HepG2 (cell line): ENCODE data around the gene PRTN3. TPM values are rescaled to one million over a fixed set of nuclear protein-coding genes. Genes with fewer than 3 reads are reported as not detected.

Experiments
- BRF2 ChIP-seq: sonication (generic); formaldehyde crosslinking; IDR thresholded peaks from 2 replicates; pipeline ENCODE4 v1.8.1; 2022; ENCODE audit warnings: mild to moderate bottlenecking, missing genetic modification reagents
- FOXO1 ChIP-seq: sonication (generic); formaldehyde crosslinking; IDR thresholded peaks from 2 replicates; pipeline ENCODE4 v1.4.0; 2020; ENCODE audit warnings: missing genetic modification reagents
- HNRNPH1 ChIP-seq: fragments of 200-400 bp; formaldehyde crosslinking; optimal IDR thresholded peaks from 2 replicates; pipeline ENCODE3; 2017; ENCODE audit warnings: mild to moderate bottlenecking, low read depth, low read length
- KLF15 ChIP-seq: sonication (generic); formaldehyde crosslinking; IDR thresholded peaks from 2 replicates; pipeline ENCODE4 v1.8.1; 2023; ENCODE audit warnings: borderline replicate concordance, mild to moderate bottlenecking, inconsistent platforms, missing genetic modification reagents, mixed read lengths
- MEF2D ChIP-seq: sonication (generic); formaldehyde crosslinking; IDR thresholded peaks from 2 replicates; pipeline ENCODE4 v1.5.1; 2020; ENCODE audit warnings: mild to moderate bottlenecking, missing genetic modification reagents
- MEIS2 ChIP-seq: sonication (generic); formaldehyde crosslinking; IDR thresholded peaks from 2 replicates; pipeline ENCODE4 v1.9.0; 2021; ENCODE audit warnings: mild to moderate bottlenecking, missing genetic modification reagents
- MIXL1 ChIP-seq: IDR thresholded peaks from 2 replicates; pipeline ENCODE4 v1.6.1; 2016
- RBAK ChIP-seq: sonication (generic); formaldehyde crosslinking; IDR thresholded peaks from 2 replicates; pipeline ENCODE4 v1.5.1; 2020; ENCODE audit warnings: mild to moderate bottlenecking, missing genetic modification reagents
- SP1 ChIP-seq, 2 experiments: fragments of 450-650 bp in 1 of 2; sonication (generic) in 1 of 2; formaldehyde crosslinking in 1 of 2; IDR thresholded peaks; 2 replicates each; pipeline versions ENCODE4 v1.4.0 to v1.6.1; 2016 to 2020; ENCODE audit warnings: missing genetic modification reagents in 1 of 2
- SRSF1 ChIP-seq: fragments of 200-400 bp; formaldehyde crosslinking; optimal IDR thresholded peaks from 2 replicates; pipeline ENCODE3; 2017; ENCODE audit warnings: mild to moderate bottlenecking, low read depth, low read length, moderate library complexity
- TFE3 ChIP-seq: IDR thresholded peaks from 2 replicates; pipeline ENCODE4 v1.6.1; 2016
- TMF1 ChIP-seq: sonication (generic); formaldehyde crosslinking; IDR thresholded peaks from 2 replicates; pipeline ENCODE4 v1.8.1; 2022; ENCODE audit warnings: low read depth, missing genetic modification reagents
- USF2 ChIP-seq, 2 experiments: sonication (generic) in 1 of 2; formaldehyde crosslinking in 1 of 2; IDR thresholded peaks; 2 replicates each; pipeline versions ENCODE4 v1.5.1 to v1.6.1; 2011 to 2020; ENCODE audit warnings: borderline replicate concordance in 1 of 2, low read depth in 1 of 2, low read length in 1 of 2, mild to moderate bottlenecking in 1 of 2, missing genetic modification reagents in 1 of 2, moderate library complexity in 1 of 2
- ZBTB38 ChIP-seq: sonication (generic); formaldehyde crosslinking; IDR thresholded peaks from 2 replicates; pipeline ENCODE4 v1.5.1; 2020; ENCODE audit warnings: mild to moderate bottlenecking, missing genetic modification reagents
- ZFP41 ChIP-seq: sonication (generic); formaldehyde crosslinking; IDR thresholded peaks from 2 replicates; pipeline ENCODE4 v1.4.0; 2020; ENCODE audit warnings: mild to moderate bottlenecking, missing genetic modification reagents, borderline replicate concordance
- ZKSCAN5 ChIP-seq: sonication (generic); formaldehyde crosslinking; IDR thresholded peaks from 2 replicates; pipeline ENCODE4 v1.5.1; 2020; ENCODE audit warnings: mild to moderate bottlenecking, missing genetic modification reagents
- ZNF496 ChIP-seq: sonication (generic); formaldehyde crosslinking; IDR thresholded peaks from 2 replicates; pipeline ENCODE4 v1.8.1; 2023; ENCODE audit warnings: mild to moderate bottlenecking, moderate library complexity, missing genetic modification reagents; ENCODE audit not compliant: insufficient replicate concordance
- ZNF564 ChIP-seq: sonication (generic); formaldehyde crosslinking; IDR thresholded peaks from 2 replicates; pipeline ENCODE4 v1.8.1; 2023; ENCODE audit warnings: mild to moderate bottlenecking, missing genetic modification reagents
- ZNF615 ChIP-seq: sonication (generic); formaldehyde crosslinking; IDR thresholded peaks from 2 replicates; pipeline ENCODE4 v1.5.0; 2020; ENCODE audit warnings: mild to moderate bottlenecking, missing genetic modification reagents, borderline replicate concordance
- ZNF639 ChIP-seq: conservative IDR thresholded peaks from 2 replicates; pipeline ENCODE4 v1.6.1; 2018; ENCODE audit warnings: missing genetic modification reagents
- ZNF709 ChIP-seq: sonication (generic); formaldehyde crosslinking; IDR thresholded peaks from 2 replicates; pipeline ENCODE4 v1.5.0; 2020; ENCODE audit warnings: mild to moderate bottlenecking, missing genetic modification reagents
- polyA plus RNA-seq, 8 experiments: library from polyadenylated mRNA; depleted of rRNA in 3 of 8; stranded (reverse) in 7 of 8; unstranded in 1 of 8; fragments of >200 nt; fragmentation: Illumina TruSeq in 4 of 8; extraction: Trizol in 4 of 8; gene quantifications; 2 replicates each; pipeline versions ENCODE4 v1.2.1 to v1.2.3, GENCODE V29; 2011 to 2016; ENCODE audit warnings: low read depth in 4 of 8, missing spikeins in 1 of 8, mixed read lengths in 1 of 8; ENCODE audit not compliant: insufficient read depth in 1 of 8
- total RNA-seq, 5 experiments: library from RNA; depleted of rRNA; stranded (reverse); fragments of >200 nt; fragmentation: Illumina TruSeq; extraction: Trizol; gene quantifications; 2 replicates each; pipeline ENCODE4 v1.2.3, GENCODE V29; 2016; ENCODE audit warnings: low read depth in 1 of 5

Gene PRTN3
- total and polyA plus RNA-seq, 2 of the 13 experiments (the other 11 are each of a cell fraction or from before 2014, with no cell fraction given): not detected

- peak; percentile 92 for TF ChIP-seq TFE3 (CRISPR knock-in tag)
- peak; percentile 88 for TF ChIP-seq ZBTB38 (CRISPR knock-in tag)
- TF ChIP-seq ZKSCAN5 (CRISPR knock-in tag): no peak
- TF ChIP-seq ZFP41 (CRISPR knock-in tag): no peak; the same call in 1 of the 2 replicates
- TF ChIP-seq TMF1: no peak
- TF ChIP-seq BRF2 (CRISPR knock-in tag): peak; percentile 67; the same call in 1 of the 2 replicates
- peak; percentile 37 for TF ChIP-seq MIXL1 (CRISPR knock-in tag)
- TF ChIP-seq HNRNPH1: no peak
- TF ChIP-seq ZNF709 (CRISPR knock-in tag): peak; percentile 39; the same call in 1 of the 2 replicates
- TF ChIP-seq MEIS2: peak; percentile 55; the same call in 1 of the 2 replicates
- TF ChIP-seq RBAK: no peak
- peak; percentile 76 for TF ChIP-seq SRSF1
- TF ChIP-seq MEF2D (CRISPR knock-in tag): peak; percentile 73
- TF ChIP-seq FOXO1 (CRISPR knock-in tag): no peak; the same call in 1 of the 2 replicates
- 0 out of 2 replicates have a peak, but pooled peaks have one; percentile 26 for TF ChIP-seq ZNF639
- TF ChIP-seq ZNF564 (CRISPR knock-in tag): peak; percentile 74
- TF ChIP-seq KLF15 (CRISPR knock-in tag): no peak; the same call in 1 of the 2 replicates
- TF ChIP-seq USF2 (IDR thresholded peaks at IDR 0.05; ENCODE audit: low read depth, low read length): peak; percentile 98
- peak; percentile 98; the same call in 1 of the 2 replicates for TF ChIP-seq USF2 (CRISPR knock-in tag; IDR thresholded peaks at IDR 0.05; ENCODE audit: borderline replicate concordance)
- TF ChIP-seq ZNF496 (CRISPR knock-in tag): no peak
- 0 out of 2 replicates have a peak, but pooled peaks have one; percentile 40 for TF ChIP-seq SP1 (IDR thresholded peaks at IDR 0.05)
- TF ChIP-seq SP1 (CRISPR knock-in tag; IDR thresholded peaks at IDR 0.05): peak; percentile 76
- no peak for TF ChIP-seq ZNF615 (CRISPR knock-in tag)
Measured at GRCh38 chr19:796692-797527, 43.9 kb upstream of the PRTN3 start, which contains the start of gene PTBP1 (continued).
